Measurements from ENCODE around the gene HTR3C.

- peak; percentile 35 for TF ChIP-seq CTCF (IDR thresholded peaks at IDR 0.05; ENCODE audit: poor library complexity)
- TF ChIP-seq EZH2phosphoT487 (IDR thresholded peaks at IDR 0.05; ENCODE audit: low read depth, severe bottlenecking, unreplicated experiment) = no peak
- TF ChIP-seq EZH2 (IDR thresholded peaks at IDR 0.05; ENCODE audit: borderline replicate concordance) = no peak
These were observed 35.0 kb upstream of the HTR3C start, which contains the start of gene ABCC5 for GRCh38 chr3:184017672-184018423.

Measured in hepatocyte (in vitro differentiated cells).